NCI-H748 treated with DMSO at 0.1 percent for 48 hours (cell line): Measurements from ENCODE around the gene MOV10L1.

Experiments
- DNase-seq: peaks from one replicate; lab custom pipeline; 2025; lab: John Stamatoyannopoulos, UW

MOV10L1 gene

GRCh38 chr22:50176850-50177536, 87.2 kb downstream of the MOV10L1 start:
- no peak for DNase-seq

- DNase-seq = no peak
Observed at GRCh38 chr22:50177537-50178470, 88.0 kb downstream of the MOV10L1 start.

GRCh38 chr22:50178471-50178864, 88.7 kb downstream of the MOV10L1 start:
- DNase-seq = no peak

- no peak for DNase-seq
Observed at GRCh38 chr22:50178871-50179869, 89.4 kb downstream of the MOV10L1 start.

GRCh38 chr22:50179937-50180726, 90.3 kb downstream of the MOV10L1 start:
- DNase-seq = no peak

- DNase-seq = no peak
Observed at GRCh38 chr22:50180727-50181521, 91.1 kb downstream of the MOV10L1 start.

GRCh38 chr22:50182176-50183081, 92.6 kb downstream of the MOV10L1 start:
- DNase-seq = no peak

- no peak for DNase-seq
Observed at GRCh38 chr22:50183141-50183971, 93.5 kb downstream of the MOV10L1 start.

GRCh38 chr22:50184004-50184901, 94.4 kb downstream of the MOV10L1 start:
- DNase-seq = no peak

GRCh38 chr22:50184902-50185374, 95.1 kb downstream of the MOV10L1 start:
- no peak for DNase-seq

- peak; percentile 64 for DNase-seq
Observed at GRCh38 chr22:50185375-50186087, 95.7 kb downstream of the MOV10L1 start, which contains the start of gene TRABD. Gene TRABD, plus strand, starts transcription at chr22:50185913. Its CDS starts 7,148 bp downstream, at chr22:50193061.

GRCh38 chr22:50186181-50186714, 96.4 kb downstream of the MOV10L1 start:
- no peak for DNase-seq

- DNase-seq = no peak
Observed at GRCh38 chr22:50186761-50187523, 97.1 kb downstream of the MOV10L1 start.

- DNase-seq = no peak
Observed at GRCh38 chr22:50188356-50188755, 98.5 kb downstream of the MOV10L1 start.

GRCh38 chr22:50189184-50189848, 99.5 kb downstream of the MOV10L1 start:
- no peak for DNase-seq
